ENCODE results near the gene C9orf72.

Gene C9orf72

GRCh38 chr9:27520986-27521385, 52.3 kb downstream of the C9orf72 start:
- Histone ChIP-seq H3K27ac (ENCODE audit: insufficient read depth, low read depth, low read length, poor library complexity, severe bottlenecking) (no peak overlapping the region), H3K4me1 (ENCODE audit: control insufficient read depth, insufficient read depth, low read length) (no peaks in the 10 kb centered on the region), H3K36me3 (ENCODE audit: control insufficient read depth, insufficient read depth, low read length) (no peaks in the 10 kb centered on the region), H3K4me3 (ENCODE audit: insufficient read depth, low read depth, low read length) (no peak overlapping the region), H3K27me3 (ENCODE audit: control insufficient read depth, insufficient read depth, low read length, poor library complexity, severe bottlenecking) (no peaks in the 10 kb centered on the region), H3K9me3 (ENCODE audit: control insufficient read depth, low read length) (no peaks in the 10 kb centered on the region)
- 86 to 94% methylated on average over 3 of the region's 4 CpGs for WGBS, 2 experiments

- no peaks in the 10 kb centered on the region for H3K36me3 ChIP-seq (ENCODE audit: control insufficient read depth, insufficient read depth, low read length)
- H3K27ac ChIP-seq (ENCODE audit: insufficient read depth, low read depth, low read length, poor library complexity, severe bottlenecking) = no peak overlapping the region
- H3K27me3 ChIP-seq (ENCODE audit: control insufficient read depth, insufficient read depth, low read length, poor library complexity, severe bottlenecking) = no peaks in the 10 kb centered on the region
- 93% methylated on average over 10 of the region's 10 CpGs for WGBS, 2 experiments
- no peak overlapping the region for H3K4me3 ChIP-seq (ENCODE audit: insufficient read depth, low read depth, low read length)
- H3K9me3 ChIP-seq (ENCODE audit: control insufficient read depth, low read length) = no peaks in the 10 kb centered on the region
- H3K4me1 ChIP-seq (ENCODE audit: control insufficient read depth, insufficient read depth, low read length) = no peaks in the 10 kb centered on the region
Measured at GRCh38 chr9:27519466-27520465, 53.5 kb downstream of the C9orf72 start.

- Histone ChIP-seq H3K27me3 (ENCODE audit: control insufficient read depth, insufficient read depth, low read length, poor library complexity, severe bottlenecking) (no peaks in the 10 kb centered on the region), H3K27ac (ENCODE audit: insufficient read depth, low read depth, low read length, poor library complexity, severe bottlenecking) (no peak overlapping the region), H3K4me1 (ENCODE audit: control insufficient read depth, insufficient read depth, low read length) (no peaks in the 10 kb centered on the region), H3K36me3 (ENCODE audit: control insufficient read depth, insufficient read depth, low read length) (no peaks in the 10 kb centered on the region), H3K4me3 (ENCODE audit: insufficient read depth, low read depth, low read length) (no peak overlapping the region), H3K9me3 (ENCODE audit: control insufficient read depth, low read length) (no peaks in the 10 kb centered on the region)
- WGBS, 2 experiments = 86 to 97% methylated on average over 3 to 4 of the region's 4 CpGs
Measured at GRCh38 chr9:27518809-27519208, 54.5 kb downstream of the C9orf72 start.

GRCh38 chr9:27518006-27518405, 55.3 kb downstream of the C9orf72 start:
- 94 to 97% methylated on average over 2 of the region's 2 CpGs for WGBS, 2 experiments

GRCh38 chr9:27514551-27514950, 58.7 kb downstream of the C9orf72 start:
- Histone ChIP-seq H3K9me3 (ENCODE audit: control insufficient read depth, low read length) (no peaks in the 10 kb centered on the region), H3K27me3 (ENCODE audit: control insufficient read depth, insufficient read depth, low read length, poor library complexity, severe bottlenecking) (no peaks in the 10 kb centered on the region), H3K27ac (ENCODE audit: insufficient read depth, low read depth, low read length, poor library complexity, severe bottlenecking) (no peak overlapping the region), H3K36me3 (ENCODE audit: control insufficient read depth, insufficient read depth, low read length) (no peaks in the 10 kb centered on the region), H3K4me1 (ENCODE audit: control insufficient read depth, insufficient read depth, low read length) (no peaks in the 10 kb centered on the region), H3K4me3 (ENCODE audit: insufficient read depth, low read depth, low read length) (no peak overlapping the region)
- 94 to 98% methylated on average over 2 of the region's 2 CpGs for WGBS, 2 experiments

More at GRCh38 chr9:27518006-27518405, 55.3 kb downstream of the C9orf72 start:
- Histone ChIP-seq H3K36me3 (ENCODE audit: control insufficient read depth, insufficient read depth, low read length) (no peaks in the 10 kb centered on the region), H3K27ac (ENCODE audit: insufficient read depth, low read depth, low read length, poor library complexity, severe bottlenecking) (no peak overlapping the region), H3K9me3 (ENCODE audit: control insufficient read depth, low read length) (no peaks in the 10 kb centered on the region), H3K27me3 (ENCODE audit: control insufficient read depth, insufficient read depth, low read length, poor library complexity, severe bottlenecking) (no peaks in the 10 kb centered on the region), H3K4me3 (ENCODE audit: insufficient read depth, low read depth, low read length) (no peak overlapping the region), H3K4me1 (ENCODE audit: control insufficient read depth, insufficient read depth, low read length) (no peaks in the 10 kb centered on the region)

GRCh38 chr9:27511771-27512170, 61.5 kb downstream of the C9orf72 start:
- Histone ChIP-seq H3K4me1 (ENCODE audit: control insufficient read depth, insufficient read depth, low read length) (no peaks in the 10 kb centered on the region), H3K36me3 (ENCODE audit: control insufficient read depth, insufficient read depth, low read length) (no peaks in the 10 kb centered on the region), H3K9me3 (ENCODE audit: control insufficient read depth, low read length) (no peaks in the 10 kb centered on the region), H3K27ac (ENCODE audit: insufficient read depth, low read depth, low read length, poor library complexity, severe bottlenecking) (no peak overlapping the region), H3K4me3 (ENCODE audit: insufficient read depth, low read depth, low read length) (no peak overlapping the region), H3K27me3 (ENCODE audit: control insufficient read depth, insufficient read depth, low read length, poor library complexity, severe bottlenecking) (no peaks in the 10 kb centered on the region)
- 92 to 98% methylated on average over 2 of the region's 2 CpGs for WGBS, 2 experiments

GRCh38 chr9:27510780-27511179, 62.5 kb downstream of the C9orf72 start:
- Histone ChIP-seq H3K27ac (ENCODE audit: insufficient read depth, low read depth, low read length, poor library complexity, severe bottlenecking) (no peak overlapping the region), H3K4me1 (ENCODE audit: control insufficient read depth, insufficient read depth, low read length) (no peaks in the 10 kb centered on the region), H3K36me3 (ENCODE audit: control insufficient read depth, insufficient read depth, low read length) (no peaks in the 10 kb centered on the region), H3K9me3 (ENCODE audit: control insufficient read depth, low read length) (no peaks in the 10 kb centered on the region), H3K4me3 (ENCODE audit: insufficient read depth, low read depth, low read length) (no peak overlapping the region), H3K27me3 (ENCODE audit: control insufficient read depth, insufficient read depth, low read length, poor library complexity, severe bottlenecking) (no peaks in the 10 kb centered on the region)
- 93 to 97% methylated on average over 2 of the region's 2 CpGs for WGBS, 2 experiments

- H3K27me3 ChIP-seq (ENCODE audit: control insufficient read depth, insufficient read depth, low read length, poor library complexity, severe bottlenecking) = no peaks in the 10 kb centered on the region
- 68 to 74% methylated on average over 2 of the region's 2 CpGs for WGBS, 2 experiments
Measured at GRCh38 chr9:27506981-27507380, 66.3 kb downstream of the C9orf72 start.

GRCh38 chr9:27505744-27506161, 67.5 kb downstream of the C9orf72 start:
- Histone ChIP-seq H3K27me3 (ENCODE audit: control insufficient read depth, insufficient read depth, low read length, poor library complexity, severe bottlenecking) (no peaks in the 10 kb centered on the region), H3K9me3 (ENCODE audit: control insufficient read depth, low read length) (no peaks in the 10 kb centered on the region), H3K4me3 (ENCODE audit: insufficient read depth, low read depth, low read length) (no peak overlapping the region), H3K27ac (ENCODE audit: insufficient read depth, low read depth, low read length, poor library complexity, severe bottlenecking) (no peak overlapping the region), H3K36me3 (ENCODE audit: control insufficient read depth, insufficient read depth, low read length) (no peaks in the 10 kb centered on the region), H3K4me1 (ENCODE audit: control insufficient read depth, insufficient read depth, low read length) (no peaks in the 10 kb centered on the region)
- 91% methylated on average over 5 of the region's 5 CpGs for WGBS, 2 experiments

More at GRCh38 chr9:27506981-27507380, 66.3 kb downstream of the C9orf72 start:
- H3K4me3 ChIP-seq (ENCODE audit: insufficient read depth, low read depth, low read length) = no peak overlapping the region
- H3K9me3 ChIP-seq (ENCODE audit: control insufficient read depth, low read length) = no peaks in the 10 kb centered on the region
- no peak overlapping the region for H3K27ac ChIP-seq (ENCODE audit: insufficient read depth, low read depth, low read length, poor library complexity, severe bottlenecking)
- no peaks in the 10 kb centered on the region for H3K4me1 ChIP-seq (ENCODE audit: control insufficient read depth, insufficient read depth, low read length)
- no peaks in the 10 kb centered on the region for H3K36me3 ChIP-seq (ENCODE audit: control insufficient read depth, insufficient read depth, low read length)

- H3K27ac ChIP-seq (ENCODE audit: insufficient read depth, low read depth, low read length, poor library complexity, severe bottlenecking) = no peak overlapping the region
- H3K9me3 ChIP-seq (ENCODE audit: control insufficient read depth, low read length) = no peaks in the 10 kb centered on the region
- H3K36me3 ChIP-seq (ENCODE audit: control insufficient read depth, insufficient read depth, low read length) = no peaks in the 10 kb centered on the region
- peaks cover 3% of the 10 kb centered on the region for H3K4me1 ChIP-seq (ENCODE audit: control insufficient read depth, insufficient read depth, low read length)
- no peaks in the 10 kb centered on the region for H3K27me3 ChIP-seq (ENCODE audit: control insufficient read depth, insufficient read depth, low read length, poor library complexity, severe bottlenecking)
- no peak overlapping the region for H3K4me3 ChIP-seq (ENCODE audit: insufficient read depth, low read depth, low read length)
Measured at GRCh38 chr9:27504259-27504658, 69.0 kb downstream of the C9orf72 start.

All from ectodermal cell (in vitro differentiated cells).